OCI-LY3 (cell line): ENCODE data around the gene NMU.

ENCODE experiments used
- H2AFZ ChIP-seq: fragments of 200-600, 300-600 bp; shearing (Covaris generic); 2 replicates; pipeline ENCODE4 v1.6.0; 2014; ENCODE audit warnings: antibody characterized with exemption, low read depth, low read length
- H3K27ac ChIP-seq: fragments of 200-600, 300-600 bp; sonication (generic); 2 replicates; pipeline ENCODE4 v1.5.1; 2014; ENCODE audit warnings: mild to moderate bottlenecking, low read length, moderate library complexity, mixed read lengths
- H3K27me3 ChIP-seq: fragments of 200-600, 300-600 bp; sonication (generic); 2 replicates; pipeline ENCODE4 v1.6.1; 2014; ENCODE audit warnings: low read depth, low read length, mixed read lengths
- H3K36me3 ChIP-seq: fragments of 200-600, 300-600 bp; sonication (generic); replicated peaks from 2 replicates; pipeline ENCODE3; 2014; ENCODE audit warnings: low read depth, low read length, mixed read lengths
- H3K4me1 ChIP-seq: fragments of 300-600, 200-600 bp; sonication (generic); 2 replicates; pipeline ENCODE4 v1.6.1; 2014; ENCODE audit warnings: low read length, mixed read lengths
- H3K4me2 ChIP-seq: fragments of 200-600, 300-600 bp; sonication (generic); 2 replicates; pipeline ENCODE4 v1.6.1; 2014; ENCODE audit warnings: low read length, mixed read lengths
- H3K4me3 ChIP-seq: fragments of 300-600, 200-600 bp; sonication (generic); 2 replicates; pipeline ENCODE4 v1.5.1; 2014; ENCODE audit warnings: antibody characterized with exemption, mild to moderate bottlenecking, low read length, moderate library complexity
- H3K79me2 ChIP-seq: fragments of 300-600, 200-600 bp; shearing (Covaris generic); 2 replicates; pipeline ENCODE4 v1.6.1; 2014; ENCODE audit warnings: mild to moderate bottlenecking, low read length, mixed read lengths
- H3K9ac ChIP-seq: fragments of 300-600, 200-600 bp; shearing (Covaris generic); 2 replicates; pipeline ENCODE4 v1.6.0; 2014; ENCODE audit warnings: mild to moderate bottlenecking, low read length, moderate library complexity
- H3K9me3 ChIP-seq: fragments of 200-600, 300-600 bp; shearing (Covaris generic); 2 replicates; pipeline ENCODE4 v1.6.1; 2014; ENCODE audit warnings: low read length, mixed read lengths; ENCODE audit not compliant: insufficient read depth
- H4K20me1 ChIP-seq: fragments of 200-600, 300-600 bp; sonication (generic); 2 replicates; pipeline ENCODE4 v1.6.1; 2016; ENCODE audit warnings: low read length, mixed read lengths; ENCODE audit not compliant: insufficient read depth
- CTCF ChIP-seq: fragments of 200-600, 300-600 bp; sonication (generic); IDR thresholded peaks from 2 replicates; pipeline ENCODE4 v1.5.1; 2014; ENCODE audit warnings: antibody characterized with exemption, low read length, low read depth
- EZH2phosphoT487 ChIP-seq: fragments of 200-600 bp; shearing (Covaris generic); IDR thresholded peaks from 2 replicates; pipeline ENCODE4 v1.6.1; 2018; ENCODE audit warnings: antibody characterized with exemption, mixed run types, low read depth

Gene NMU

GRCh38 chr4:55604996-55605395 lies 31.1 kb downstream of the NMU start:
- Histone ChIP-seq H3K4me1 (no peaks in the 10 kb centered on the region), H3K9ac (no peak overlapping the region), H3K27me3 (peaks cover 2% of the 10 kb centered on the region; the same call in 1 of the 2 replicates), H3K4me2 (no peak overlapping the region), H3K4me3 (no peak overlapping the region), H4K20me1 (no peaks in the 10 kb centered on the region), H2AFZ (no peak overlapping the region), H3K36me3 (no peaks in the 10 kb centered on the region), H3K9me3 (no peaks in the 10 kb centered on the region), H3K79me2 (no peaks in the 10 kb centered on the region), H3K27ac (no peak overlapping the region)
- TF ChIP-seq EZH2phosphoT487 (no peak), CTCF (no peak)

GRCh38 chr4:55600640-55601039 lies 35.5 kb downstream of the NMU start:
- Histone ChIP-seq H2AFZ (no peak overlapping the region), H3K27ac (no peak overlapping the region), H3K79me2 (no peaks in the 10 kb centered on the region), H4K20me1 (no peaks in the 10 kb centered on the region), H3K9me3 (no peaks in the 10 kb centered on the region), H3K27me3 (peaks cover 4% of the 10 kb centered on the region; the same call in 1 of the 2 replicates), H3K4me3 (no peak overlapping the region), H3K9ac (no peak overlapping the region), H3K4me2 (no peak overlapping the region), H3K36me3 (no peaks in the 10 kb centered on the region), H3K4me1 (no peaks in the 10 kb centered on the region)
- TF ChIP-seq CTCF, result no peak
- no peak for TF ChIP-seq EZH2phosphoT487

GRCh38 chr4:55598641-55599040 lies 37.5 kb downstream of the NMU start:
- no peak overlapping the region for H3K27ac ChIP-seq

GRCh38 chr4:55592014-55592413 lies 44.1 kb downstream of the NMU start, which contains the start of gene PDCL2:
PDCL2 (minus strand) TSS chr4:55592245; CDS start chr4:55592109, 136 bp downstream.
- no peak within 1 kb of the TSS for H3K4me2 ChIP-seq
- no peak within 1 kb of the TSS for H3K9ac ChIP-seq
- no peak within 1 kb of the TSS for H3K4me3 ChIP-seq
- no peaks in the 10 kb centered on the region for H4K20me1 ChIP-seq
- H3K27ac ChIP-seq, result no peak within 1 kb of the TSS
- H3K79me2 ChIP-seq, result no peaks in the 10 kb centered on the region
- TF ChIP-seq EZH2phosphoT487 (no peak), CTCF (no peak)
- no peaks in the 10 kb centered on the region for H3K27me3 ChIP-seq
- H2AFZ ChIP-seq, result no peak within 1 kb of the TSS
- H3K36me3 ChIP-seq, result no peaks in the 10 kb centered on the region
- no peaks in the 10 kb centered on the region for H3K9me3 ChIP-seq
- H3K4me1 ChIP-seq, result no peaks in the 10 kb centered on the region

More at GRCh38 chr4:55598641-55599040, 37.5 kb downstream of the NMU start:
- Histone ChIP-seq H3K9ac (no peak overlapping the region), H3K9me3 (no peaks in the 10 kb centered on the region), H3K27me3 (peaks cover 4% of the 10 kb centered on the region; the same call in 1 of the 2 replicates), H3K36me3 (no peaks in the 10 kb centered on the region), H3K4me3 (no peak overlapping the region), H2AFZ (no peak overlapping the region), H3K79me2 (no peaks in the 10 kb centered on the region), H4K20me1 (no peaks in the 10 kb centered on the region), H3K4me1 (no peaks in the 10 kb centered on the region), H3K4me2 (no peak overlapping the region)
- TF ChIP-seq EZH2phosphoT487, result no peak
- TF ChIP-seq CTCF, result no peak
